Mucosa of descending colon (tissue), 3 donors: ENCODE data around the gene REL. TPM values are rescaled to one million over a fixed set of nuclear protein-coding genes. Genes with fewer than 3 reads are reported as not detected.

ENCODE experiments used
- ATAC-seq: fragments of 200-7000 bp; cut with Tn5 transposase; one replicate; pipeline ENCODE4 v1.9.1; 2020; ENCODE audit warnings: mild to moderate bottlenecking, moderate library complexity
- DNase-seq, 3 donors: peaks; one replicate each; pipeline ENCODE4 v3.0.0-alpha.2; 2020
- H3K36me3 ChIP-seq: fragments of 200-600 bp; one replicate; pipeline ENCODE4 v1.8.0; 2021; ENCODE audit warnings: low read depth, mild to moderate bottlenecking
- H3K4me1 ChIP-seq: fragments of 200-600 bp; one replicate; pipeline ENCODE4 v1.8.0; 2021; ENCODE audit warnings: low read depth, mild to moderate bottlenecking
- H3K4me3 ChIP-seq: fragments of 200-600 bp; one replicate; pipeline ENCODE4 v1.8.0; 2021; ENCODE audit warnings: mild to moderate bottlenecking
- H3K9me3 ChIP-seq: fragments of 200-600 bp; one replicate; pipeline ENCODE4 v1.8.0; 2021; ENCODE audit warnings: mild to moderate bottlenecking
- CTCF ChIP-seq: fragments of 200-600 bp; IDR thresholded peaks from one replicate; pipeline ENCODE4 v1.8.0; 2022; ENCODE audit warnings: antibody characterized with exemption, mild to moderate bottlenecking
- intact Hi-C, 2 donors: fragments of 100-400 bp; cut with DNase I in 1 of 2; cut with micrococcal nuclease in 1 of 2; formaldehyde crosslinking; loops; one replicate each; pipeline versions ENCODE4 v1.11.0 to v1.11.1; 2022; cut with DNase I, micrococcal nuclease
- total RNA-seq, 3 donors: library from RNA; stranded (reverse); fragmentation: NEBNext Ultra II Directional in 2 of 3; extraction: Animal tissue kit (Norgen Biotek cat#: 25700) in 2 of 3; gene quantifications; one replicate each; pipeline versions ENCODE4 v1.2.1 to v1.2.4, GENCODE V29; 2021 to 2023
- donor health status: DM: no; HTN: no; CAD: no; lungs with moderate emphysema.
- donor health status: DM: no; HTN: no; CAD: no.
- donor health status: DM: no; HTN: yes; CAD: no.

REL gene
- total RNA-seq, 3 donors from 2014 or later, result 17.4 to 20.5 (median 18.1) TPM

GRCh38 chr2:60847854-60848253 lies 33.5 kb upstream of the REL start:
- DNase-seq, result no peak
- no peaks in the 10 kb centered on the region for H3K36me3 ChIP-seq
- no peaks in the 10 kb centered on the region for H3K9me3 ChIP-seq
- ATAC-seq, result no peak
- no peak overlapping the region for H3K4me3 ChIP-seq
- TF ChIP-seq CTCF, result no peak
- H3K4me1 ChIP-seq, result no peaks in the 10 kb centered on the region
- intact Hi-C loops, result no loop called here

- no peaks in the 10 kb centered on the region for H3K9me3 ChIP-seq
- intact Hi-C loops, result no loop called here
- H3K36me3 ChIP-seq, result no peaks in the 10 kb centered on the region
- H3K4me3 ChIP-seq, result no peak overlapping the region
- ATAC-seq (no peak), DNase-seq (no peak)
- H3K4me1 ChIP-seq, result no peaks in the 10 kb centered on the region
- TF ChIP-seq CTCF, result no peak
Observed at GRCh38 chr2:60849187-60849586, 32.2 kb upstream of the REL start.

GRCh38 chr2:60852282-60852860 lies 29.0 kb upstream of the REL start:
- H3K9me3 ChIP-seq, result no peaks in the 10 kb centered on the region
- H3K36me3 ChIP-seq, result no peaks in the 10 kb centered on the region
- TF ChIP-seq CTCF, result no peak
- ATAC-seq, result no peak
- H3K4me1 ChIP-seq, result peaks cover 2% of the 10 kb centered on the region
- intact Hi-C loops, result no loop called here
- H3K4me3 ChIP-seq, result no peak overlapping the region
- no peak for DNase-seq

GRCh38 chr2:60853531-60853930 lies 27.8 kb upstream of the REL start:
- no peaks in the 10 kb centered on the region for H3K9me3 ChIP-seq
- no peak overlapping the region for H3K4me3 ChIP-seq
- H3K36me3 ChIP-seq, result no peaks in the 10 kb centered on the region
- intact Hi-C loops, result no loop called here
- H3K4me1 ChIP-seq, result peaks cover 2% of the 10 kb centered on the region
- DNase-seq (no peak), ATAC-seq (no peak)
- TF ChIP-seq CTCF, result no peak

- intact Hi-C loops, result no loop called here
- H3K4me3 ChIP-seq, result no peak overlapping the region
- TF ChIP-seq CTCF, result no peak
- ATAC-seq (peak; percentile 77), DNase-seq (no peak)
- no peaks in the 10 kb centered on the region for H3K9me3 ChIP-seq
- peaks cover 2% of the 10 kb centered on the region for H3K4me1 ChIP-seq
- no peaks in the 10 kb centered on the region for H3K36me3 ChIP-seq
Observed at GRCh38 chr2:60855989-60856669, 25.2 kb upstream of the REL start.
